HepG2 (cell line): Measurements from ENCODE around the gene ERMARD. TPM values are rescaled to one million over a fixed set of nuclear protein-coding genes. Genes with fewer than 3 reads are reported as not detected.
A peak's percentile ranks its signal among the peaks of the same experiment; 100 is the strongest.

Experiments used
- ARID5B ChIP-seq: IDR thresholded peaks from 2 replicates; pipeline ENCODE4 v1.4.0; 2020; ENCODE audit warnings: mild to moderate bottlenecking, missing genetic modification reagents
- CHD4 ChIP-seq: fragments of 200-600 bp; sonication (generic); IDR thresholded peaks from 2 replicates; pipeline ENCODE4 v1.7.0; 2017; ENCODE audit warnings: mild to moderate bottlenecking, low read length, borderline replicate concordance
- DR1 ChIP-seq: sonication (generic); formaldehyde crosslinking; IDR thresholded peaks from 2 replicates; pipeline ENCODE4 v1.8.0; 2021; ENCODE audit warnings: mild to moderate bottlenecking, missing genetic modification reagents, inconsistent platforms
- HDAC1 ChIP-seq: sonication (generic); formaldehyde crosslinking; IDR thresholded peaks from 2 replicates; pipeline ENCODE4 v1.5.1; 2020; ENCODE audit warnings: mild to moderate bottlenecking, missing genetic modification reagents
- HMG20B ChIP-seq: conservative IDR thresholded peaks from 2 replicates; pipeline ENCODE4 v1.6.1; 2016; ENCODE audit warnings: missing genetic modification reagents, missing compliant biosample characterization
- HNRNPH1 ChIP-seq: fragments of 200-400 bp; formaldehyde crosslinking; optimal IDR thresholded peaks from 2 replicates; pipeline ENCODE3; 2017; ENCODE audit warnings: mild to moderate bottlenecking, low read depth, low read length
- HNRNPK ChIP-seq: fragments of 200-400 bp; formaldehyde crosslinking; IDR thresholded peaks from 2 replicates; pipeline ENCODE4 v1.6.1; 2018; ENCODE audit warnings: low read length, low read depth, moderate library complexity, mild to moderate bottlenecking; ENCODE audit not compliant: poor library complexity, severe bottlenecking
- HOXA9 ChIP-seq: sonication (generic); formaldehyde crosslinking; IDR thresholded peaks from 2 replicates; pipeline ENCODE4 v1.8.1; 2022; ENCODE audit warnings: missing genetic modification reagents, mild to moderate bottlenecking, moderate library complexity, borderline replicate concordance
- KDM2A ChIP-seq: sonication (generic); formaldehyde crosslinking; IDR thresholded peaks from 2 replicates; pipeline ENCODE4 v1.4.0; 2020; ENCODE audit warnings: low read depth, missing genetic modification reagents, borderline replicate concordance
- KLF15 ChIP-seq: sonication (generic); formaldehyde crosslinking; IDR thresholded peaks from 2 replicates; pipeline ENCODE4 v1.8.1; 2023; ENCODE audit warnings: borderline replicate concordance, mild to moderate bottlenecking, inconsistent platforms, missing genetic modification reagents, mixed read lengths
- MTA3 ChIP-seq: sonication (generic); formaldehyde crosslinking; IDR thresholded peaks from 2 replicates; pipeline ENCODE4 v1.4.0; 2020; ENCODE audit warnings: missing genetic modification reagents
- REXO4 ChIP-seq: sonication (generic); formaldehyde crosslinking; IDR thresholded peaks from 2 replicates; pipeline ENCODE4 v1.8.0; 2022; ENCODE audit warnings: missing genetic modification reagents, mild to moderate bottlenecking, borderline replicate concordance
- RXRA ChIP-seq: sonication (generic); formaldehyde crosslinking; IDR thresholded peaks from 2 replicates; pipeline ENCODE4 v1.5.1; 2020; ENCODE audit warnings: missing genetic modification reagents
- SALL2 ChIP-seq: sonication (generic); formaldehyde crosslinking; IDR thresholded peaks from 2 replicates; pipeline ENCODE4 v1.8.1; 2023; ENCODE audit warnings: mild to moderate bottlenecking, missing genetic modification reagents, inconsistent platforms
- WIZ ChIP-seq: sonication (generic); formaldehyde crosslinking; IDR thresholded peaks from 2 replicates; pipeline ENCODE4 v1.5.1; 2020; ENCODE audit warnings: mild to moderate bottlenecking, missing genetic modification reagents
- ZBTB38 ChIP-seq: sonication (generic); formaldehyde crosslinking; IDR thresholded peaks from 2 replicates; pipeline ENCODE4 v1.5.1; 2020; ENCODE audit warnings: mild to moderate bottlenecking, missing genetic modification reagents
- ZBTB43 ChIP-seq: sonication (generic); formaldehyde crosslinking; conservative IDR thresholded peaks from 2 replicates; pipeline ENCODE4 v1.4.0; 2020; ENCODE audit warnings: missing genetic modification reagents
- ZNF572 ChIP-seq: sonication (generic); formaldehyde crosslinking; IDR thresholded peaks from 2 replicates; pipeline ENCODE4 v1.5.1; 2020; ENCODE audit warnings: mild to moderate bottlenecking, missing genetic modification reagents
- polyA plus RNA-seq, 8 experiments: library from polyadenylated mRNA; depleted of rRNA in 3 of 8; stranded (reverse) in 7 of 8; unstranded in 1 of 8; fragments of >200 nt; fragmentation: Illumina TruSeq in 4 of 8; extraction: Trizol in 4 of 8; gene quantifications; 2 replicates each; pipeline versions ENCODE4 v1.2.1 to v1.2.3, GENCODE V29; 2011 to 2016; ENCODE audit warnings: low read depth in 4 of 8, missing spikeins in 1 of 8, mixed read lengths in 1 of 8; ENCODE audit not compliant: insufficient read depth in 1 of 8
- total RNA-seq, 5 experiments: library from RNA; depleted of rRNA; stranded (reverse); fragments of >200 nt; fragmentation: Illumina TruSeq; extraction: Trizol; gene quantifications; 2 replicates each; pipeline ENCODE4 v1.2.3, GENCODE V29; 2016; ENCODE audit warnings: low read depth in 1 of 5
- TF ChIP-seq, protein P1 (sequence below): IDR thresholded peaks from 2 replicates; pipeline ENCODE4 v1.6.1; 2016
- TF ChIP-seq, protein P2 (sequence below): sonication (generic); formaldehyde crosslinking; IDR thresholded peaks from 2 replicates; pipeline ENCODE4 v1.5.1; 2020; ENCODE audit warnings: missing genetic modification reagents, mild to moderate bottlenecking, borderline replicate concordance
- TF ChIP-seq, protein P3 (sequence below): sonication (generic); formaldehyde crosslinking; conservative IDR thresholded peaks from 2 replicates; pipeline ENCODE4 v1.8.1; 2023; ENCODE audit warnings: missing genetic modification reagents

The ERMARD gene
- total and polyA plus RNA-seq, 2 of the 13 experiments (the other 11 are each of a cell fraction or from before 2014, with no cell fraction given), result 8.8 to 10.7 TPM

DNA sequence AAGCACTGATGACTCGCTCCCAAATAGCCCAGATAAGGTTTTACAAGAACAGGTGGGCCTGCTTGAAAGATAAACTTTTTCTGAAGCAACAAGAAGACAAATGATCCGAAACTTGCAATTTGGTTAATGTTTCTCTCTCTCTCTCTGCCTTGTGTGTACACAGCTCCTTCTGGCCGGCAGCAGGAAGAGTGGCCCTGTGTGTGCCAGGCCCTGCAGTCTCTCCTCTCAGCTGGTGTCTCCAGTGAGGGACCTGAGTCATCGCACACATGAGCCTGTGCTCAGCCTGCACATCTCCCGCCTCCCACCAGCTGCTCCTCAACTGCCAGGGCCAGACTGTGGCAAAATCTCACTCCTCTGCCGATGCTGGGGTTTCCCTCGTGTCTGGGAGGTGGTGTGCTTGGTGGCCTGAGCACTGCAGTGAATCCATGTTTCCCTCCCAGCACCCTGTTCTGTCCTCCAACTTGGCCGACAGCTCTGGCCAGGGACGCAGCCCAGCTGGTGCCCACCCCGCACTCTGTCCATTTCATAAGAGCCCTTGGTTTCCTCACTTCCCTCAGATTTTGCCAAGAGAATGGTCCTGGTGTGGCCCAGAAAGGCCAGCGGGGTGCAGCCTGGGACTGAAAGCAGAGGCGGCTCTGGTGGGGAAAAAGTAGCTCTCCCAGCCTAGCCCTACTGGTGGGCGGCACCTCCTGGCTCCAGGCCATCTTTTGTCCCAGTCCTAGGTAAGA is 49.4 kb downstream of the ERMARD start (continued):
- TF ChIP-seq KLF15 (CRISPR knock-in tag), result no peak; the same call in 1 of the 2 replicates
- no peak for TF ChIP-seq WIZ (CRISPR knock-in tag)
- TF ChIP-seq HNRNPH1, result peak; percentile 6
- peak; percentile 76 for TF ChIP-seq SALL2 (CRISPR knock-in tag)
- TF ChIP-seq CHD4, result 0 out of 2 replicates have a peak, but pooled peaks have one; percentile 19
- TF ChIP-seq ZNF572 (CRISPR knock-in tag), result no peak
- no peak for TF ChIP-seq MTA3
- TF ChIP-seq ARID5B (CRISPR knock-in tag), result peak; percentile 85
- TF ChIP-seq REXO4 (CRISPR knock-in tag), result no peak
- no peak for TF ChIP-seq HNRNPK
- peak; percentile 18; the same call in 1 of the 2 replicates for TF ChIP-seq HMG20B (CRISPR knock-in tag)
- TF ChIP-seq RXRA (CRISPR knock-in tag), result peak; percentile 66
- TF ChIP-seq DR1, result peak; percentile 21; the same call in 1 of the 2 replicates
- TF ChIP-seq HDAC1 (CRISPR knock-in tag), result peak; percentile 85
- no peak; the same call in 1 of the 2 replicates for TF ChIP-seq ZBTB38 (CRISPR knock-in tag)
- no peak; the same call in 1 of the 2 replicates for TF ChIP-seq KDM2A (CRISPR knock-in tag)
- TF ChIP-seq, protein P1, sequence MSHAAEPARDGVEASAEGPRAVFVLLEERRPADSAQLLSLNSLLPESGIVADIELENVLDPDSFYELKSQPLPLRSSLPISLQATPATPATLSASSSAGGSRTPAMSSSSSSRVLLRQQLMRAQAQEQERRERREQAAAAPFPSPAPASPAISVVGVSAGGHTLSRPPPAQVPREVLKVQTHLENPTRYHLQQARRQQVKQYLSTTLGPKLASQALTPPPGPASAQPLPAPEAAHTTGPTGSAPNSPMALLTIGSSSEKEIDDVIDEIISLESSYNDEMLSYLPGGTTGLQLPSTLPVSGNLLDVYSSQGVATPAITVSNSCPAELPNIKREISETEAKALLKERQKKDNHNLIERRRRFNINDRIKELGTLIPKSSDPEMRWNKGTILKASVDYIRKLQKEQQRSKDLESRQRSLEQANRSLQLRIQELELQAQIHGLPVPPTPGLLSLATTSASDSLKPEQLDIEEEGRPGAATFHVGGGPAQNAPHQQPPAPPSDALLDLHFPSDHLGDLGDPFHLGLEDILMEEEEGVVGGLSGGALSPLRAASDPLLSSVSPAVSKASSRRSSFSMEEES (CRISPR knock-in tag), result peak; percentile 70; the same call in 1 of the 2 replicates
- TF ChIP-seq, protein P2, sequence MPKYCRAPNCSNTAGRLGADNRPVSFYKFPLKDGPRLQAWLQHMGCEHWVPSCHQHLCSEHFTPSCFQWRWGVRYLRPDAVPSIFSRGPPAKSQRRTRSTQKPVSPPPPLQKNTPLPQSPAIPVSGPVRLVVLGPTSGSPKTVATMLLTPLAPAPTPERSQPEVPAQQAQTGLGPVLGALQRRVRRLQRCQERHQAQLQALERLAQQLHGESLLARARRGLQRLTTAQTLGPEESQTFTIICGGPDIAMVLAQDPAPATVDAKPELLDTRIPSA (CRISPR knock-in tag), result no peak
- TF ChIP-seq, protein P3, sequence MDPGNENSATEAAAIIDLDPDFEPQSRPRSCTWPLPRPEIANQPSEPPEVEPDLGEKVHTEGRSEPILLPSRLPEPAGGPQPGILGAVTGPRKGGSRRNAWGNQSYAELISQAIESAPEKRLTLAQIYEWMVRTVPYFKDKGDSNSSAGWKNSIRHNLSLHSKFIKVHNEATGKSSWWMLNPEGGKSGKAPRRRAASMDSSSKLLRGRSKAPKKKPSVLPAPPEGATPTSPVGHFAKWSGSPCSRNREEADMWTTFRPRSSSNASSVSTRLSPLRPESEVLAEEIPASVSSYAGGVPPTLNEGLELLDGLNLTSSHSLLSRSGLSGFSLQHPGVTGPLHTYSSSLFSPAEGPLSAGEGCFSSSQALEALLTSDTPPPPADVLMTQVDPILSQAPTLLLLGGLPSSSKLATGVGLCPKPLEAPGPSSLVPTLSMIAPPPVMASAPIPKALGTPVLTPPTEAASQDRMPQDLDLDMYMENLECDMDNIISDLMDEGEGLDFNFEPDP (CRISPR knock-in tag), result no peak
- no peak for TF ChIP-seq HOXA9 (CRISPR knock-in tag)
- TF ChIP-seq ZBTB43 (CRISPR knock-in tag), result no peak
